DOHH2 (cell line): Measurements from ENCODE around the gene APC.
"Not testable (repeated sequence)": the region's sequence is repeated elsewhere in the genome, so short reads cannot be mapped to it uniquely, and the experiment has no call there.

Experiments used
- H3F3A ChIP-seq: fragments of 200-600 bp; sonication (generic), shearing (Covaris generic); 2 replicates; pipeline ENCODE4 v1.6.0; 2016; ENCODE audit warnings: antibody characterized with exemption, mild to moderate bottlenecking; ENCODE audit not compliant: control insufficient read depth, insufficient read depth
- H3K27ac ChIP-seq: fragments of 200-600 bp; sonication (generic); 2 replicates; pipeline ENCODE4 v1.5.1; 2014; ENCODE audit warnings: low read depth, mild to moderate bottlenecking, low read length, moderate library complexity
- H3K27me3 ChIP-seq: fragments of 200-600 bp; sonication (generic); 2 replicates; pipeline ENCODE4 v1.6.1; 2014; ENCODE audit warnings: mild to moderate bottlenecking, low read length, mixed read lengths; ENCODE audit not compliant: control insufficient read depth
- H3K36me3 ChIP-seq: fragments of 200-600 bp; sonication (generic); 2 replicates; pipeline ENCODE4 v1.6.1; 2014; ENCODE audit warnings: mild to moderate bottlenecking, low read length, moderate library complexity, mixed read lengths; ENCODE audit not compliant: control insufficient read depth
- H3K4me1 ChIP-seq: fragments of 200-600 bp; sonication (generic); 2 replicates; pipeline ENCODE4 v1.6.1; 2014; ENCODE audit warnings: mild to moderate bottlenecking, low read length, mixed read lengths; ENCODE audit not compliant: control insufficient read depth
- H3K4me2 ChIP-seq: fragments of 200-600 bp; sonication (generic); 2 replicates; pipeline ENCODE4 v1.6.0; 2014; ENCODE audit warnings: mild to moderate bottlenecking, low read length, moderate library complexity
- H3K4me3 ChIP-seq: fragments of 200-600 bp; sonication (generic); 2 replicates; pipeline ENCODE4 v1.5.1; 2014; ENCODE audit warnings: mild to moderate bottlenecking, low read length, mixed read lengths
- H3K79me2 ChIP-seq: fragments of 200-600 bp; sonication (generic); 2 replicates; pipeline ENCODE4 v1.6.1; 2014; ENCODE audit warnings: mild to moderate bottlenecking, low read length, mixed read lengths; ENCODE audit not compliant: control insufficient read depth
- H3K9me2 ChIP-seq: fragments of 200-600 bp; sonication (generic); replicated peaks from 2 replicates; pipeline ENCODE4 v1.6.1; 2014; ENCODE audit warnings: mild to moderate bottlenecking, low read length, mixed read lengths; ENCODE audit not compliant: control insufficient read depth
- H3K9me3 ChIP-seq: fragments of 200-600 bp; sonication (generic); 2 replicates; pipeline ENCODE4 v1.6.1; 2014; ENCODE audit warnings: antibody characterized with exemption, low read length, mixed read lengths; ENCODE audit not compliant: control insufficient read depth, insufficient read depth
- H4K20me1 ChIP-seq: fragments of 200-600 bp; sonication (generic); 2 replicates; pipeline ENCODE4 v1.6.0; 2014; ENCODE audit warnings: low read depth, mild to moderate bottlenecking, antibody characterized with exemption, low read length, moderate library complexity; ENCODE audit not compliant: control insufficient read depth, insufficient read depth
- EZH2phosphoT487 ChIP-seq: fragments of 200-600 bp; sonication (generic); IDR thresholded peaks from 2 replicates; pipeline ENCODE4 v1.6.1; 2017; ENCODE audit warnings: borderline replicate concordance, mild to moderate bottlenecking, antibody characterized with exemption, low read length, moderate library complexity, mixed read lengths
- TF ChIP-seq, protein P1 (sequence below): fragments of 200-600 bp; sonication (generic); IDR thresholded peaks from one replicate; pipeline ENCODE4 v1.5.1; 2014; ENCODE audit warnings: antibody characterized with exemption, mild to moderate bottlenecking, low read depth, low read length; ENCODE audit not compliant: poor library complexity, severe bottlenecking

The APC gene

DNA sequence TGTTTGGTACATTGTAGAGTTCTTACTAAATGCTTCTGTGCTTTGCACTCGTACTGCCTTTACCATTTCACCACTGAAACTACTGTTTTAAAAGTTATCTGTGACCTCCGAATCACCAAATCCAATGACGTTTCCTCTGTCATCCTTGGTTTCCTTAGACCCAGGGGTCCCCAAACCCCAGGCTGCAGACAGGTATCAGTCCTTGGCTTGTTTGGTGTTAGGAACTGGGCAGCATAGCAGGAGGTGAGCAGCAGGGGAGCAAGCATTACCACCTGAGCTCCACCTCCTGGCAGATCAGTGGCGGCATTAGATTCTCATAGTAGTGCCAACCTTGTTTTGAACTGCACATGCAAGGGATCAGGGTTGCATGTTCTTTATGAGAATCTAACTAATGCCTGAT lies 26.8 kb upstream of the APC start:
- Histone ChIP-seq H3K9me2 (no peaks in the 10 kb centered on the region), H3F3A (no peaks in the 10 kb centered on the region), H3K27me3 (no peaks in the 10 kb centered on the region), H3K4me3 (no peak overlapping the region), H3K79me2 (peaks cover 79% of the 10 kb centered on the region), H3K9me3 (no peaks in the 10 kb centered on the region), H4K20me1 (no peaks in the 10 kb centered on the region), H3K4me2 (no peak overlapping the region), H3K36me3 (peaks cover 11% of the 10 kb centered on the region), H3K27ac (no peak overlapping the region), H3K4me1 (peaks cover 31% of the 10 kb centered on the region)
- TF ChIP-seq, protein P1, sequence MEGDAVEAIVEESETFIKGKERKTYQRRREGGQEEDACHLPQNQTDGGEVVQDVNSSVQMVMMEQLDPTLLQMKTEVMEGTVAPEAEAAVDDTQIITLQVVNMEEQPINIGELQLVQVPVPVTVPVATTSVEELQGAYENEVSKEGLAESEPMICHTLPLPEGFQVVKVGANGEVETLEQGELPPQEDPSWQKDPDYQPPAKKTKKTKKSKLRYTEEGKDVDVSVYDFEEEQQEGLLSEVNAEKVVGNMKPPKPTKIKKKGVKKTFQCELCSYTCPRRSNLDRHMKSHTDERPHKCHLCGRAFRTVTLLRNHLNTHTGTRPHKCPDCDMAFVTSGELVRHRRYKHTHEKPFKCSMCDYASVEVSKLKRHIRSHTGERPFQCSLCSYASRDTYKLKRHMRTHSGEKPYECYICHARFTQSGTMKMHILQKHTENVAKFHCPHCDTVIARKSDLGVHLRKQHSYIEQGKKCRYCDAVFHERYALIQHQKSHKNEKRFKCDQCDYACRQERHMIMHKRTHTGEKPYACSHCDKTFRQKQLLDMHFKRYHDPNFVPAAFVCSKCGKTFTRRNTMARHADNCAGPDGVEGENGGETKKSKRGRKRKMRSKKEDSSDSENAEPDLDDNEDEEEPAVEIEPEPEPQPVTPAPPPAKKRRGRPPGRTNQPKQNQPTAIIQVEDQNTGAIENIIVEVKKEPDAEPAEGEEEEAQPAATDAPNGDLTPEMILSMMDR, result no peak
- TF ChIP-seq EZH2phosphoT487, result no peak

DNA sequence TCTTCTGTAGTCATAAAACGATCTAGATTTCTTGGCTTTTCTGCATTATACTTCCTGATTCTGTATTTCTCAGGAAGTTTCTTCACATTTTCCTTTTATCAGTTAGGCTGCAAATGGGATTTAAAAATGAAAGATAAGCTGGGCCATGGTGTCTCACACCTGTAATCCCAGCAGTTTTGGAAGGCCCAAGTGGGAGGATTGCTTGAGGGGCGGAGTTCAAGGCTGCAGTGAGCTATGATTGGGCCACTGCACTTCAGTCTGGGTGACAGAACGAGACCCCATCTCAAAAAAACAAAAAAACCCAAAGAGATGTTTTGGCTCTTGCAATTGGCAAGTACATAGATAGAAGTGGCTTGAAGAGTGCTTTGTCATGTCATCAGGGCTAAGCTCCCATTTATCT lies 26.2 kb upstream of the APC start:
- Histone ChIP-seq H3K9me2 (no peaks in the 10 kb centered on the region), H3K9me3 (no peaks in the 10 kb centered on the region), H3K27ac (no peak overlapping the region), H3K79me2 (peaks cover 85% of the 10 kb centered on the region), H3K27me3 (no peaks in the 10 kb centered on the region), H3F3A (no peaks in the 10 kb centered on the region), H4K20me1 (no peaks in the 10 kb centered on the region), H3K4me1 (peaks cover 31% of the 10 kb centered on the region), H3K4me3 (no peak overlapping the region), H3K4me2 (no peak overlapping the region), H3K36me3 (peaks cover 11% of the 10 kb centered on the region)
- TF ChIP-seq, protein P1, result no peak
- TF ChIP-seq EZH2phosphoT487, result no peak

DNA sequence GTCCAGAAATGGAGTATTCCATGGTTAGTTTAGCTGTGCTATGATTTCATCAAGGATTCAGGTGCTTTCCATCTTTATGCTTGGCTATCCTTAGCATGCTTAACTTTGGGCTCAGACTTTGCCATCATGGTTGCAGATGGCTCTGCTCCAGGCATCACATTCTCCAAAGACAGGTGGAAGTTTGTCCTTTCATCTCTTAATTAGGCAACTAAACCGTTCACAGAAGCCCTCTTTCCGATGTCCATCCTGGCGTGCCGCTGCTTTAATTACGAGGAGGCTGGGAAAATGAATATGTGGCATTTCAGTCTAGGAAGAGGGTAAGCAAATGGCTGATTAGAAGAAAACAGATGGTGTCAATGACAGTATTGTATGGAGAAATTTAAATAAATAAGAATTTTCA lies 24.5 kb upstream of the APC start:
- Histone ChIP-seq H3K9me2 (no peaks in the 10 kb centered on the region), H3K9me3 (no peaks in the 10 kb centered on the region), H3K79me2 (peaks cover 92% of the 10 kb centered on the region), H3K36me3 (peaks cover 4% of the 10 kb centered on the region), H4K20me1 (no peaks in the 10 kb centered on the region), H3K4me3 (no peak overlapping the region), H3K27ac (no peak overlapping the region), H3K27me3 (no peaks in the 10 kb centered on the region), H3F3A (no peaks in the 10 kb centered on the region), H3K4me1 (peaks cover 23% of the 10 kb centered on the region), H3K4me2 (no peak overlapping the region)
- TF ChIP-seq EZH2phosphoT487, result no peak
- TF ChIP-seq, protein P1, result no peak

DNA sequence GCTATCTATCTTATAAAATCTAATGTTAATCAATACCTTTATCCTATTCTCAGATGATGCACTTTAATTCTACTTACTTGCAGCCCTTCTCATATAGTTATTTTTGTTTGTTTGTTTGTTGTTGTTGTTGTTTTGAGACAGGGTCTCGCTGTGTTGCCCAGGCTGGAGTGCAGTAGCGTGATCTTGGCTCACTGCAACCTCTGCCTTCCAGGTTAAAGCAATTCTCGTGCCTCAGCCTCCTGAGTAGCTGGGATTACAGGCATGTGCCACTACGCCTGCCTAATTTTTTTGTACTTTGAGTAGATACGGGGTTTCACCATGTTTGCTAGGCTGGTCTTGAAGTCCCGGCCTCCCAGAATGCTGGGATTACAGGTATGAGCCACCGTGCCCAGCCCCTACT lies 20.8 kb upstream of the APC start:
- not testable (repeated sequence) for H4K20me1 ChIP-seq

More for the DNA sequence above, 20.8 kb upstream of the APC start:
- H3K4me3 ChIP-seq, H3K9me3 ChIP-seq, H3K27me3 ChIP-seq, H3K9me2 ChIP-seq, H3K4me1 ChIP-seq, H3K27ac ChIP-seq, H3F3A ChIP-seq, H3K4me2 ChIP-seq, H3K36me3 ChIP-seq: not testable (repeated sequence)
- peaks cover 81% of the 10 kb centered on the region for H3K79me2 ChIP-seq
